NCI-H446 treated with DMSO at 0.1 percent for 48 hours (cell line): ENCODE data around the gene ERBB4.
"Not testable (repeated sequence)": the region's sequence is repeated elsewhere in the genome, so short reads cannot be mapped to it uniquely, and the experiment has no call there.

Experiments
- DNase-seq: peaks from one replicate; lab custom pipeline; 2025; lab: John Stamatoyannopoulos, UW

ERBB4 gene

GRCh38 chr2:212528106-212528856, 10.3 kb downstream of the ERBB4 start:
- peak; percentile 25 for DNase-seq

- no peak for DNase-seq
Measured at GRCh38 chr2:212526059-212526458, 12.5 kb downstream of the ERBB4 start.

- DNase-seq, result peak; percentile 70
Measured at GRCh38 chr2:212523756-212524155, 14.8 kb downstream of the ERBB4 start.

GRCh38 chr2:212520340-212520739, 18.3 kb downstream of the ERBB4 start:
- DNase-seq, result peak; percentile 79

- DNase-seq, result peak; percentile 45
Measured at GRCh38 chr2:212517693-212518092, 20.9 kb downstream of the ERBB4 start.

GRCh38 chr2:212505586-212505985, 33.0 kb downstream of the ERBB4 start:
- DNase-seq, result no peak

- DNase-seq, result no peak
Measured at GRCh38 chr2:212495046-212495445, 43.6 kb downstream of the ERBB4 start.

- peak; percentile 67 for DNase-seq
Measured at GRCh38 chr2:212494418-212495020, 44.1 kb downstream of the ERBB4 start.

- DNase-seq, result no peak
Measured at GRCh38 chr2:212489719-212490346, 48.8 kb downstream of the ERBB4 start.

- DNase-seq, result no peak
Measured at GRCh38 chr2:212488611-212489010, 50.0 kb downstream of the ERBB4 start.

- DNase-seq, result no peak
Measured at GRCh38 chr2:212484563-212485080, 54.0 kb downstream of the ERBB4 start.

- DNase-seq, result peak; percentile 98
Measured at GRCh38 chr2:212480447-212480846, 58.2 kb downstream of the ERBB4 start.

GRCh38 chr2:212477571-212477970, 61.0 kb downstream of the ERBB4 start:
- peak; percentile 99 for DNase-seq

GRCh38 chr2:212473211-212473610, 65.4 kb downstream of the ERBB4 start:
- DNase-seq, result no peak

- not testable (repeated sequence) for DNase-seq
Measured at GRCh38 chr2:212467551-212467950, 71.1 kb downstream of the ERBB4 start.

GRCh38 chr2:212465456-212465855, 73.1 kb downstream of the ERBB4 start:
- DNase-seq, result no peak

GRCh38 chr2:212461708-212462107, 76.9 kb downstream of the ERBB4 start:
- not testable (repeated sequence) for DNase-seq

- DNase-seq, result no peak
Measured at GRCh38 chr2:212454149-212454548, 84.5 kb downstream of the ERBB4 start.

- DNase-seq, result peak; percentile 34
Measured at GRCh38 chr2:212451786-212452231, 86.8 kb downstream of the ERBB4 start.

- DNase-seq, result no peak
Measured at GRCh38 chr2:212448698-212449097, 89.9 kb downstream of the ERBB4 start.

GRCh38 chr2:212441821-212442220, 96.8 kb downstream of the ERBB4 start:
- DNase-seq, result no peak

- no peak for DNase-seq
Measured at GRCh38 chr2:212441141-212441540, 97.5 kb downstream of the ERBB4 start.
